Measurements from ENCODE around the gene IGSF8. TPM values are rescaled to one million over a fixed set of nuclear protein-coding genes. Genes with fewer than 3 reads are reported as not detected.

IGSF8 gene
- total and polyA plus RNA-seq, 2 of the 8 experiments (the other 6 are each of a cell fraction or from before 2014, with no cell fraction given), result 69.6 to 132 TPM

DNA sequence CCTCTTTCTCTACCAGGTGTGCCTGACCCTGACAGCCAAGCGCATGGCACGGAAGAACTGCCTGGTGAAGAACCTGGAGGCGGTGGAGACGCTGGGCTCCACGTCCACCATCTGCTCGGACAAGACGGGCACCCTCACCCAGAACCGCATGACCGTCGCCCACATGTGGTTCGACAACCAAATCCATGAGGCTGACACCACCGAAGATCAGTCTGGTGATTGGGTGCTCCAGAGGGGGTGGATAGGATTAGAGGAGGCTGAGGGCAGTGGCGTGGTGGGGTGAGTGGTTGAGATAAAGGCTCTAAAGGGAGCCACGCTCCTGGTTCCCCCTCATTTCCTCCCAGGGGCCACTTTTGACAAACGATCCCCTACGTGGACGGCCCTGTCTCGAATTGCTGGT, 30.2 kb upstream of the IGSF8 start:
- no peak overlapping the region for H3K4me3 ChIP-seq (ENCODE audit: extremely low read depth in 1 of 4, insufficient read depth in 2 of 4, low read depth in 3 of 4, low read length in 4 of 4)
- no peak overlapping the region for H3K4me2 ChIP-seq (ENCODE audit: insufficient read depth in 1 of 2, low read depth in 2 of 2, low read length in 2 of 2)
- no peak overlapping the region for H3K4ac ChIP-seq (replicated peaks; ENCODE audit: insufficient read length, low read depth, low read length)
- no peak overlapping the region for H4K91ac ChIP-seq (replicated peaks; ENCODE audit: insufficient read length, low read length)
- H3K9me3 ChIP-seq (ENCODE audit: insufficient read depth in 2 of 2, low read depth in 1 of 2, low read length in 1 of 2), result no peaks in the 10 kb centered on the region
- H4K8ac ChIP-seq (ENCODE audit: extremely low read depth, insufficient read depth, low read length), result no peak overlapping the region
- H2BK120ac ChIP-seq (replicated peaks; ENCODE audit: low read depth, low read length), result no peak overlapping the region
- no peaks in the 10 kb centered on the region; the same call in 1 of the 2 replicates for H3K79me1 ChIP-seq (ENCODE audit: low read depth, low read length)
- CTCF ChIA-PET (ENCODE audit: partially characterized antibody), result interaction anchor here (1.1 to 13.8 kb wide), 9 partner anchors 10 to 124 kb away, joined by 3 to 141 read pairs (median 9); partner anchors contain the start of gene ATP1A2
- H3K27me3 ChIP-seq (replicated peaks in 1 of 4; ENCODE audit: control insufficient read depth in 3 of 4, extremely low read depth in 1 of 4, insufficient read depth in 3 of 4, low read length in 3 of 4), result no peaks in the 10 kb centered on the region
- H3K27ac ChIP-seq (ENCODE audit: low read depth, low read length), result no peak overlapping the region
- H3K14ac ChIP-seq (ENCODE audit: insufficient read length), result no peak overlapping the region
- H2BK15ac ChIP-seq (ENCODE audit: low read length), result no peak overlapping the region
- no peak overlapping the region for H2AFZ ChIP-seq (ENCODE audit: low read length)
- no peak overlapping the region for H3K23ac ChIP-seq (ENCODE audit: insufficient read length)
- H2BK12ac ChIP-seq (ENCODE audit: low read depth, low read length), result no peak overlapping the region
- no peak for DNase-seq (ENCODE audit: low read depth in 1 of 2, low spot score in 2 of 2)
- H3K23me2 ChIP-seq (ENCODE audit: low read depth, low read length), result no peaks in the 10 kb centered on the region; the same call in 1 of the 2 replicates
- no peak overlapping the region for H3K18ac ChIP-seq (ENCODE audit: extremely low read depth, low read length)
- no peak overlapping the region for H2AK5ac ChIP-seq (ENCODE audit: low read depth, low read length)
- H3K36me3 ChIP-seq (ENCODE audit: control insufficient read depth in 2 of 4, insufficient read depth in 4 of 4, low read length in 3 of 4), result peaks cover 12 to 63% (median 54%) of the 10 kb centered on the region in 4 experiments; a peak in 7 of 8 replicates
- H2BK20ac ChIP-seq (ENCODE audit: low read length), result no peak overlapping the region
- POLR2A ChIA-PET (ENCODE audit: partially characterized antibody), result interaction anchor here (1.0 to 8.1 kb wide), 5 partner anchors 11 to 33 kb away, joined by 3 to 56 read pairs (median 4); no protein-coding TSS in a partner anchor
- H3K56ac ChIP-seq (replicated peaks; ENCODE audit: insufficient read length, low read depth, low read length), result no peak overlapping the region
- no peak overlapping the region for H4K5ac ChIP-seq (ENCODE audit: insufficient read length, low read depth, low read length)
- TF ChIP-seq, protein P1, sequence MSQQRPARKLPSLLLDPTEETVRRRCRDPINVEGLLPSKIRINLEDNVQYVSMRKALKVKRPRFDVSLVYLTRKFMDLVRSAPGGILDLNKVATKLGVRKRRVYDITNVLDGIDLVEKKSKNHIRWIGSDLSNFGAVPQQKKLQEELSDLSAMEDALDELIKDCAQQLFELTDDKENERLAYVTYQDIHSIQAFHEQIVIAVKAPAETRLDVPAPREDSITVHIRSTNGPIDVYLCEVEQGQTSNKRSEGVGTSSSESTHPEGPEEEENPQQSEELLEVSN (IDR thresholded peaks at IDR 0.05), result no peak
- TF ChIP-seq CREB1 (IDR thresholded peaks at IDR 0.05) (no peak), RFX5 (IDR thresholded peaks at IDR 0.05; ENCODE audit: borderline replicate concordance, low read depth, low read length) (no peak), MAFK (IDR thresholded peaks at IDR 0.05; ENCODE audit: low read depth, low read length) (no peak), SIN3A (conservative IDR thresholded peaks at IDR 0.05 in 1 of 2, IDR thresholded peaks at IDR 0.05 in 1 of 2; ENCODE audit: low read depth in 1 of 2, low read length in 2 of 2) (no peak), JUND (IDR thresholded peaks at IDR 0.05; ENCODE audit: low read length) (no peak), JUN (IDR thresholded peaks at IDR 0.05; ENCODE audit: low read depth, low read length) (no peak), USF2 (IDR thresholded peaks at IDR 0.05; ENCODE audit: low read length) (no peak)
- TF ChIP-seq, protein P2, sequence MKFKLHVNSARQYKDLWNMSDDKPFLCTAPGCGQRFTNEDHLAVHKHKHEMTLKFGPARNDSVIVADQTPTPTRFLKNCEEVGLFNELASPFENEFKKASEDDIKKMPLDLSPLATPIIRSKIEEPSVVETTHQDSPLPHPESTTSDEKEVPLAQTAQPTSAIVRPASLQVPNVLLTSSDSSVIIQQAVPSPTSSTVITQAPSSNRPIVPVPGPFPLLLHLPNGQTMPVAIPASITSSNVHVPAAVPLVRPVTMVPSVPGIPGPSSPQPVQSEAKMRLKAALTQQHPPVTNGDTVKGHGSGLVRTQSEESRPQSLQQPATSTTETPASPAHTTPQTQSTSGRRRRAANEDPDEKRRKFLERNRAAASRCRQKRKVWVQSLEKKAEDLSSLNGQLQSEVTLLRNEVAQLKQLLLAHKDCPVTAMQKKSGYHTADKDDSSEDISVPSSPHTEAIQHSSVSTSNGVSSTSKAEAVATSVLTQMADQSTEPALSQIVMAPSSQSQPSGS (IDR thresholded peaks at IDR 0.05; ENCODE audit: low read length), result no peak
- peaks cover 0 to 6% (median 0%) of the 10 kb centered on the region in 4 experiments; a peak in 2 of 7 replicates for H3K4me1 ChIP-seq (replicated peaks in 1 of 4; ENCODE audit: control insufficient read depth in 3 of 4, insufficient read depth in 4 of 4, low read length in 3 of 4)
- H4K20me1 ChIP-seq (replicated peaks in 1 of 2; ENCODE audit: control insufficient read depth in 1 of 2, insufficient read depth in 2 of 2, low read length in 2 of 2), result no peaks in the 10 kb centered on the region
- WGBS, 2 experiments (ENCODE audit: extremely low coverage in 1 of 2, insufficient coverage in 1 of 2, insufficient read length in 1 of 2, insufficient replicate concordance in 2 of 2, low coverage in 1 of 2, low lambda C conversion rate in 2 of 2, missing lambda C conversion rate in 1 of 2), result 92% methylated on average over 18 of the region's 18 CpGs; no CpG with 5 or more reads in 1 of the 2 experiments
- H3K9ac ChIP-seq (replicated peaks in 1 of 4; ENCODE audit: extremely low read depth in 1 of 4, low read depth in 3 of 4, low read length in 3 of 4), result no peak overlapping the region
- H2BK5ac ChIP-seq (ENCODE audit: low read depth, low read length), result no peak overlapping the region; the same call in 1 of the 2 replicates
- no peaks in the 10 kb centered on the region for H3K79me2 ChIP-seq (ENCODE audit: control insufficient read depth in 1 of 2, insufficient read depth in 2 of 2, low read length in 2 of 2)
- FAIRE-seq, result no peak

All from H1 (cell line).